GM20000 (cell line): ENCODE results near the gene IL18RAP.

ENCODE experiments used
- DNase-seq: peaks from one replicate; pipeline ENCODE4 v3.0.0; 2012; ENCODE audit warnings: low spot score
- CTCF ChIP-seq: IDR thresholded peaks from 2 replicates; pipeline ENCODE4 v1.5.1; 2012; ENCODE audit warnings: mild to moderate bottlenecking, control low read depth; ENCODE audit errors: extremely low read depth, missing control alignments

Gene IL18RAP

GRCh38 chr2:102455061-102455670 is 32.2 kb downstream of the IL18RAP start:
- no peak for DNase-seq

GRCh38 chr2:102460467-102460866 is 37.5 kb downstream of the IL18RAP start:
- no peak for TF ChIP-seq CTCF

More at GRCh38 chr2:102455061-102455670, 32.2 kb downstream of the IL18RAP start:
- TF ChIP-seq CTCF = no peak

GRCh38 chr2:102461188-102461587 is 38.2 kb downstream of the IL18RAP start:
- DNase-seq = no peak
- TF ChIP-seq CTCF = no peak

More at GRCh38 chr2:102460467-102460866, 37.5 kb downstream of the IL18RAP start:
- no peak for DNase-seq

- no peak for DNase-seq
- no peak for TF ChIP-seq CTCF
Observed at GRCh38 chr2:102463160-102463559, 40.2 kb downstream of the IL18RAP start.

- DNase-seq = no peak
- TF ChIP-seq CTCF = no peak
Observed at GRCh38 chr2:102470168-102470567, 47.2 kb downstream of the IL18RAP start.

GRCh38 chr2:102473020-102473419 is 50.1 kb downstream of the IL18RAP start, which contains the start of gene SLC9A4:
TSS of gene SLC9A4 (plus strand) at chr2:102473226. CDS start at chr2:102473760, 534 bp downstream.
- peak; percentile 52 for DNase-seq

More at GRCh38 chr2:102473020-102473419, 50.1 kb downstream of the IL18RAP start, which contains the start of gene SLC9A4:
- peak; percentile 71 for TF ChIP-seq CTCF
